GM23338 (cell line): ENCODE measurements around the gene STAB2. TPM values are rescaled to one million over a fixed set of nuclear protein-coding genes. Genes with fewer than 3 reads are reported as not detected.
A peak's percentile ranks its signal among the peaks of the same experiment; 100 is the strongest.

ENCODE experiments used
- ATAC-seq: fragments of 200-7000 bp; cut with Tn5 transposase; 3 replicates; pipeline ENCODE4 v1.9.1; 2020
- DNase-seq: peaks from one replicate; pipeline ENCODE4 v3.0.0-alpha.2; 2015; ENCODE audit warnings: low spot score
- H2AFZ ChIP-seq: fragments of 200-600 bp; sonication (generic); 2 replicates; pipeline ENCODE4 v1.8.0; 2016; ENCODE audit warnings: antibody characterized with exemption, mild to moderate bottlenecking, moderate library complexity
- H3F3A ChIP-seq: fragments of 200-600 bp; sonication (generic); replicated peaks from 2 replicates; pipeline ENCODE4 v1.8.0; 2017; ENCODE audit warnings: antibody characterized with exemption, mixed run types, low read depth
- H3K27ac ChIP-seq: fragments of 200-600 bp; sonication (generic); 2 replicates; pipeline ENCODE4 v1.6.1; 2016; ENCODE audit warnings: low read depth
- H3K27me3 ChIP-seq: fragments of 200-600 bp; sonication (generic); 2 replicates; pipeline ENCODE4 v1.8.0; 2016; ENCODE audit warnings: mild to moderate bottlenecking, mixed run types, moderate library complexity; ENCODE audit not compliant: insufficient read depth
- H3K36me3 ChIP-seq: fragments of 200-600 bp; sonication (generic); 2 replicates; pipeline ENCODE4 v1.8.0; 2016; ENCODE audit warnings: mild to moderate bottlenecking; ENCODE audit not compliant: insufficient read depth
- H3K4me1 ChIP-seq: fragments of 200-600 bp; sonication (generic); 2 replicates; pipeline ENCODE4 v1.8.0; 2016; ENCODE audit warnings: mild to moderate bottlenecking, moderate library complexity; ENCODE audit not compliant: insufficient read depth
- H3K4me2 ChIP-seq: fragments of 200-600 bp; sonication (generic); 2 replicates; pipeline ENCODE4 v1.7.1; 2017; ENCODE audit warnings: mixed run types
- H3K4me3 ChIP-seq: fragments of 200-600 bp; sonication (generic); 2 replicates; pipeline ENCODE4 v1.6.1; 2016; ENCODE audit warnings: mixed run types
- H3K79me2 ChIP-seq: fragments of 200-600 bp; sonication (generic); replicated peaks from 2 replicates; pipeline ENCODE4 v1.8.0; 2017; ENCODE audit warnings: mild to moderate bottlenecking; ENCODE audit not compliant: insufficient read depth
- H3K9me2 ChIP-seq: fragments of 200-600 bp; sonication (generic); 2 replicates; pipeline ENCODE4 v1.8.0; 2017; ENCODE audit not compliant: insufficient read depth
- H4K20me1 ChIP-seq: fragments of 200-600 bp; sonication (generic); replicated peaks from 2 replicates; pipeline ENCODE4 v1.8.0; 2017; ENCODE audit warnings: mild to moderate bottlenecking; ENCODE audit not compliant: insufficient read depth
- H3K27ac Mint-ChIP-seq: 2 replicates; pipeline ENCODE4 v1.8.0; 2020; ENCODE audit warnings: inconsistent platforms, mild to moderate bottlenecking, moderate library complexity, mixed read lengths
- H3K27me3 Mint-ChIP-seq: 3 replicates; pipeline ENCODE4 v1.8.0; 2022; ENCODE audit warnings: low read depth, mild to moderate bottlenecking, moderate library complexity, mixed read lengths, inconsistent platforms; ENCODE audit not compliant: insufficient read depth, poor library complexity
- H3K36me3 Mint-ChIP-seq: 3 replicates; pipeline ENCODE4 v1.8.0; 2021; ENCODE audit warnings: low read depth, mild to moderate bottlenecking, inconsistent platforms, moderate library complexity, mixed read lengths
- H3K4me1 Mint-ChIP-seq: 3 replicates; pipeline ENCODE4 v1.8.0; 2020; ENCODE audit warnings: mild to moderate bottlenecking, inconsistent platforms, mixed read lengths
- H3K4me3 Mint-ChIP-seq: 3 replicates; pipeline ENCODE4 v1.8.0; 2021; ENCODE audit warnings: moderate library complexity, mild to moderate bottlenecking, inconsistent platforms, mixed read lengths
- H3K9me3 Mint-ChIP-seq: 3 replicates; pipeline ENCODE4 v1.8.0; 2020; ENCODE audit warnings: moderate library complexity, mild to moderate bottlenecking, inconsistent platforms, mixed read lengths
- CREB1 ChIP-seq: fragments of 250-450 bp; sonication (Bioruptor Pico); IDR thresholded peaks from 2 replicates; pipeline ENCODE4 v1.5.0; 2020; ENCODE audit warnings: low read depth, mild to moderate bottlenecking, moderate library complexity
- CTCF ChIP-seq, 2 experiments: fragments of 200-600 bp in 1 of 2; sonication (generic) in 1 of 2; conservative IDR thresholded peaks; 2 replicates each; pipeline versions ENCODE4 v1.5.1 to v1.6.1; 2016 to 2017; ENCODE audit warnings: antibody characterized with exemption in 2 of 2, low read depth in 2 of 2, mild to moderate bottlenecking in 2 of 2, moderate library complexity in 1 of 2
- ETS1 ChIP-seq: IDR thresholded peaks from 2 replicates; pipeline ENCODE4 v1.6.1; 2016; ENCODE audit warnings: antibody characterized with exemption
- EZH2 ChIP-seq: fragments of 200-600 bp; sonication (generic); IDR thresholded peaks from one replicate; pipeline ENCODE4 v1.8.0; 2017; ENCODE audit warnings: antibody characterized with exemption, mild to moderate bottlenecking, low read depth; ENCODE audit not compliant: unreplicated experiment
- JUNB ChIP-seq: IDR thresholded peaks from one replicate; pipeline ENCODE4 v1.6.1; 2016; ENCODE audit warnings: antibody characterized with exemption; ENCODE audit not compliant: unreplicated experiment
- POLR2AphosphoS5 ChIP-seq: IDR thresholded peaks from 2 replicates; pipeline ENCODE4 v1.6.1; 2016; ENCODE audit warnings: antibody characterized with exemption, low read depth
- REST ChIP-seq: IDR thresholded peaks from one replicate; pipeline ENCODE4 v1.6.1; 2018; ENCODE audit warnings: antibody characterized with exemption; ENCODE audit not compliant: unreplicated experiment
- STAT1 ChIP-seq: IDR thresholded peaks from one replicate; pipeline ENCODE4 v1.6.1; 2016; ENCODE audit warnings: antibody characterized with exemption; ENCODE audit not compliant: unreplicated experiment
- polyA plus RNA-seq: library from polyadenylated mRNA; unstranded; fragments of >200 nt; fragmentation: Nextera tagmentation; extraction: Ambion mirVana; gene quantifications from 2 replicates; pipeline ENCODE4 v1.2.1, GENCODE V29; 2016
- total RNA-seq: library from RNA; depleted of rRNA; stranded (reverse); fragments of >200 nt; shearing (Covaris generic); gene quantifications from 2 replicates; pipeline ENCODE4 v1.2.3, GENCODE V29; 2014

STAB2 gene
- total and polyA plus RNA-seq, 2 experiments from 2014 or later, result 0.14 TPM; not detected in 1

- no peak for TF ChIP-seq REST
- no peak for TF ChIP-seq ETS1
- TF ChIP-seq CREB1 (CRISPR knock-in tag), result no peak
These were observed 111.9 kb downstream of the STAB2 start (continued) for GRCh38 chr12:103698752-103699560.

DNA sequence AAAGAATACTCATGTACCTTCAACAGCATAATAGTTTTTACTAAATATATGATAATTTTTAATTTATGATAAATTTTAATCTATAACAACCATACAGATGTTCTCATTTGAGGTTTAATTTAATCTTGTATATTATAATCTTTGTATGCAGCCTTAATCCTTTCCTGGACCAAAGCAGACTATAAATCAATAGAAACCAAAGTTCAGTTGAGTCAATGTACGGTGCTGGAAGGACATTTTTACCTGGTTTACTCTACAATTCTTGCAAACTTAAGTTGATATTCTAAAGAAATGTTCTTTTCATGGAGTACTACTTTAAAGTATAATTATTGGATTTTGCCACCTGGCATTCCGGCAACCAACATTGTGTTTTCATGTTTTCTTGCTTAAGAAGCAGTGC is 118.0 kb downstream of the STAB2 start:
- Histone ChIP-seq H3K27ac (no peak overlapping the region), H3K36me3 (no peaks in the 10 kb centered on the region), H4K20me1 (no peaks in the 10 kb centered on the region), H3K4me3 (no peak overlapping the region), H3F3A (no peaks in the 10 kb centered on the region), H3K79me2 (no peaks in the 10 kb centered on the region), H3K9me2 (0 out of 2 replicates have a peak, but pooled peaks cover 4% of the 10 kb centered on the region), H3K27me3 (no peaks in the 10 kb centered on the region), H3K4me1 (no peaks in the 10 kb centered on the region), H3K4me2 (no peak overlapping the region), H2AFZ (no peak overlapping the region)
- ATAC-seq, result no peak
- TF ChIP-seq POLR2AphosphoS5, result no peak
- TF ChIP-seq CREB1 (CRISPR knock-in tag), result no peak
- TF ChIP-seq STAT1, result no peak
- no peak for TF ChIP-seq EZH2
- TF ChIP-seq JUNB, result no peak
- Mint-ChIP-seq H3K27me3 (peaks cover 2% of the 10 kb centered on the region), H3K27ac (no peak overlapping the region), H3K36me3 (no peaks in the 10 kb centered on the region), H3K4me3 (no peak overlapping the region), H3K9me3 (no peaks in the 10 kb centered on the region; the same call in 2 of the 3 replicates), H3K4me1 (no peaks in the 10 kb centered on the region)
- no peak for DNase-seq

- TF ChIP-seq CTCF (conservative IDR thresholded peaks at IDR 0.05; ENCODE audit: low read depth in 2 of 2), result peak; percentile 51 to 53
- TF ChIP-seq REST, result no peak
- no peak for TF ChIP-seq CREB1 (CRISPR knock-in tag)
- no peaks in the 10 kb centered on the region for H3K79me2 ChIP-seq
- peak overlapping the region; percentile 53; the same call in 1 of the 2 replicates for H2AFZ ChIP-seq
- H3K27me3 ChIP-seq, result no peaks in the 10 kb centered on the region
- H3K27ac ChIP-seq, result no peak overlapping the region
- no peaks in the 10 kb centered on the region for H3K36me3 ChIP-seq
- no peaks in the 10 kb centered on the region for H4K20me1 ChIP-seq
- H3K4me3 ChIP-seq, result no peak overlapping the region
- ATAC-seq (peak; percentile 82), DNase-seq (peak; percentile 69)
- Mint-ChIP-seq H3K27me3 (peaks cover 2% of the 10 kb centered on the region), H3K36me3 (no peaks in the 10 kb centered on the region), H3K4me1 (no peaks in the 10 kb centered on the region), H3K27ac (peak overlapping the region; percentile 82; the same call in 1 of the 2 replicates), H3K9me3 (no peaks in the 10 kb centered on the region; the same call in 2 of the 3 replicates), H3K4me3 (no peak overlapping the region)
- H3F3A ChIP-seq, result no peaks in the 10 kb centered on the region
- 0 out of 2 replicates have a peak, but pooled peaks cover 4% of the 10 kb centered on the region for H3K9me2 ChIP-seq
- no peaks in the 10 kb centered on the region for H3K4me1 ChIP-seq
- H3K4me2 ChIP-seq, result no peak overlapping the region
These were observed 118.9 kb downstream of the STAB2 start for GRCh38 chr12:103705927-103706326.
